Naive B cell (primary cell): ENCODE measurements around the gene MTTP. TPM values are rescaled to one million over a fixed set of nuclear protein-coding genes. Genes with fewer than 3 reads are reported as not detected.
A peak's percentile ranks its signal among the peaks of the same experiment; 100 is the strongest.
"Not testable (repeated sequence)": the region's sequence is repeated elsewhere in the genome, so short reads cannot be mapped to it uniquely, and the experiment has no call there.

ENCODE experiments used
- ATAC-seq, 2 donors: fragments of 150-1000 bp; cut with Tn5 transposase; 2 replicates each; pipeline ENCODE4 v1.10.0; 2021; ENCODE audit warnings: low read depth in 2 of 2, mild to moderate bottlenecking in 2 of 2, moderate library complexity in 2 of 2
- DNase-seq: peaks from one replicate; pipeline ENCODE4 v3.0.0; 2022
- H3K27ac Mint-ChIP-seq, 6 donors: one replicate each; pipeline ENCODE4 v1.8.0; 2020 to 2022; ENCODE audit warnings: mild to moderate bottlenecking in 6 of 6, mixed read lengths in 6 of 6, moderate library complexity in 5 of 6, inconsistent platforms in 2 of 6
- H3K27me3 Mint-ChIP-seq, 3 donors: one replicate each; pipeline ENCODE4 v1.8.0; 2021 to 2022; ENCODE audit warnings: mixed read lengths in 3 of 3, mild to moderate bottlenecking in 1 of 3
- H3K36me3 Mint-ChIP-seq, 2 donors: one replicate each; pipeline ENCODE4 v1.8.0; 2020 to 2022; ENCODE audit warnings: mixed read lengths in 2 of 2, inconsistent platforms in 1 of 2, mild to moderate bottlenecking in 1 of 2
- H3K4me1 Mint-ChIP-seq, 3 donors: one replicate each; pipeline ENCODE4 v1.8.0; 2020 to 2022; ENCODE audit warnings: mixed read lengths in 3 of 3, inconsistent platforms in 1 of 3, mild to moderate bottlenecking in 1 of 3, moderate library complexity in 1 of 3
- H3K4me3 Mint-ChIP-seq, 8 donors: one replicate each; pipeline ENCODE4 v1.8.0; 2020 to 2022; ENCODE audit warnings: mild to moderate bottlenecking in 8 of 8, mixed read lengths in 8 of 8, moderate library complexity in 8 of 8, inconsistent platforms in 2 of 8
- H3K9me3 Mint-ChIP-seq, 7 donors: one replicate each; pipeline ENCODE4 v1.8.0; 2020 to 2022; ENCODE audit warnings: mixed read lengths in 7 of 7, mild to moderate bottlenecking in 5 of 7, inconsistent platforms in 2 of 7, moderate library complexity in 1 of 7
- polyA plus RNA-seq, 6 donors: library from polyadenylated mRNA; unstranded; fragments of 300-500 nt; fragmentation: Illumina TruSeq; gene quantifications; one replicate each; pipeline ENCODE4 v1.2.3, GENCODE V29; 2021; ENCODE audit warnings: low read depth in 6 of 6

MTTP gene
- not detected for polyA plus RNA-seq

DNA sequence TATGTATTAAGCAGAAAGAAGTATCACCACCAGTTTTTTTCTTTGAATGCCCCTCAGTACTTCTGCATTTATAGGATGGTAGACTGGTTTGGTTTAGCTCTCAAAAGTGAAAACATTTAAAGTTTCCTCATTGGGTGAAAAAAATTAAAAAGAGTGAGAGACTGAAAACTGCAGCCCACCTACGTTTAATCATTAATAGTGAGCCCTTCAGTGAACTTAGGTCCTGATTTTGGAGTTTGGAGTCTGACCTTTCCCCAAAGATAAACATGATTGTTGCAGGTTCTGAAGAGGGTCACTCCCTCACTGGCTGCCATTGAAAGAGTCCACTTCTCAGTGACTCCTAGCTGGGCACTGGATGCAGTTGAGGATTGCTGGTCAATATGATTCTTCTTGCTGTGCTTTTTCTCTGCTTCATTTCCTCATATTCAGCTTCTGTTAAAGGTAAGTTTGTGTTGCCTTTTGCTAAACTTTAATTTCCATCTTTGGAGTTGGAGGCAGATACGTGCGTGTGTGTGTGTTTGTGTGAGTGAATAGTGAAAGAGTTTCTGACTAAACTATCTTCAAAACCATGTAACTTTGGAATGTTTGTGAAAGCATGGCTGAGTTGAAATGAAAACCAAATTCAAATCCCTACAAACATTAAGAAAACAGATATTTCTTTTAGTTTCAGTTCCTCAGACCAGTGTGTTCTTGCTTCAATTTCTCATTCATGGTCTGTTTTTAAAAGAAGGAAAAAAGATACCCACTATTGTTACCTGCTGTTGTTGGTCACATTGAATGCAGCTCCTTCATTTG, at the start of gene MTTP:
Gene MTTP (plus strand): TSS at position 295 of the 795 bp plus-strand sequence. CDS start 86 bp downstream, at position 381.
- no peaks in the 10 kb centered on the region for H3K9me3 Mint-ChIP-seq
- H3K27me3 Mint-ChIP-seq: peaks cover 20 to 45% (median 38%) of the 10 kb centered on the region in 3 donors
- DNase-seq: no peak
- H3K36me3 Mint-ChIP-seq: no peaks in the 10 kb centered on the region
- peaks cover 4 to 11% (median 8%) of the 10 kb centered on the region in 3 donors for H3K4me1 Mint-ChIP-seq
- peak; percentile 64 to 67 for ATAC-seq
- H3K4me3 Mint-ChIP-seq: peak within 1 kb of the TSS in 6 of 8 donors; percentile 1 to 44 (median 30)
- H3K27ac Mint-ChIP-seq: peak within 1 kb of the TSS in 4 of 6 donors; percentile 77 to 88 (median 82)

DNA sequence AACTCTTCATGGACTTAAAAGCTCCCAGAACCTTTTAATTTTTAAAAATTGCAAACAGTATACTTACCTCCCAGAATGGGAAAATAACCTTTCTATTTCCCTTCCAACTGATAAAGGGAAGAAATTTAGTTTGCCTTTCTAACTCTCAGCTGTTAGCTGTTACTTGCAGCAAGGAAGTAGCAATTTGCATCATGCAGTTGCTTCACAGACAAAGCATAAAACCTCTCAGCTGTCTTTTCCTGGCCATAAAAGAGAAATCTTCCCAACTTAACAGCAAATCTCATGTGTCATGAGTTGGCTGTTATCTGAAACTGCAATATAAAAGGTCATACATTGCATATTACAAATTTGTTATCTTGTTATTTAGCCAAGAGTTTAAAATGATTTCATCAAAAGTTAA, 45.4 kb upstream of the MTTP start:
- no peaks in the 10 kb centered on the region for H3K36me3 Mint-ChIP-seq
- peaks cover 0 to 8% (median 3%) of the 10 kb centered on the region in 7 donors for H3K9me3 Mint-ChIP-seq
- ATAC-seq (no peak), DNase-seq (no peak)
- no peaks in the 10 kb centered on the region for H3K4me1 Mint-ChIP-seq
- H3K27me3 Mint-ChIP-seq: peaks cover 14 to 29% (median 25%) of the 10 kb centered on the region in 3 donors
- H3K27ac Mint-ChIP-seq: no peak overlapping the region
- no peak overlapping the region for H3K4me3 Mint-ChIP-seq

DNA sequence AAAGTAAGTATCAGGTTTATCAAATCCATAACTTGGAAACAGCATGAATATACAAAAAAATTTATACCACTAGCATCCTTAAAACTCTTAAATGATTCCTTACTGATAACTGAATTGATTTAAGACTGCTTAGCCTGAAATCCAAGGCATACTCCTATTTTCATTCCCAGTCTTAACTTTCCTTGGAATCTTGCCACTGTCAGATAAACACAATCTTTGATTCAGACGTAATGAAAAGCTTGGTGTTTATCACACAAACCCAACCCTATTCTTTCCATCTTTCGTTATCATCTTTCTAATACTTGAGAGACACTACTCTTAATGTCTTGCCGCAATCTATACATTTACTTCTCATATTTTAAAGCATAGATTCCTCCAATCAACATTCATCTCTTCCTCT, 44.7 kb upstream of the MTTP start:
- Mint-ChIP-seq H3K4me1 (no peaks in the 10 kb centered on the region), H3K27ac (no peak overlapping the region), H3K27me3 (peaks cover 14 to 30% (median 27%) of the 10 kb centered on the region in 3 donors), H3K36me3 (no peaks in the 10 kb centered on the region), H3K4me3 (no peak overlapping the region), H3K9me3 (peaks cover 0 to 12% (median 3%) of the 10 kb centered on the region in 7 donors)
- ATAC-seq (no peak), DNase-seq (no peak)

DNA sequence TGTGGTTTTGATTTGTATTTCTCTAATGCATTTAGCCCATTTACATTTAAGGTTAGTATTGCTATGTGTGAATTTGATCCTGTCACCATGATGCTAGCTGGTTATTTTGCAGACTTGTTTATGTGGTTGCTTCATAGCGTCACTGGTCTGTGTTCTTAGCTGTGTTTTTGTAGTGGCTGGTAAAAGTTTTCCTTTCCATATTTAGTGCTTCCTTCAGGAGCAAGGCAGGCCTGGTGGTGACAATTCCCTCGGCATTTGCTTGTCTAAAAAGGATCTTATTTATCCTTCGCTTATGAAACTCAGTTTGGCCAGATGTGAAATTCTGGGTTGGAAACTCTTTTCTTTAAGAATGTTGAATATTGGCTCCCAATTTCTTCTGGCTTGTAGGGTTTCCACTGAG, 39.9 kb upstream of the MTTP start:
- not testable (repeated sequence) for DNase-seq, H3K27ac Mint-ChIP-seq, ATAC-seq, H3K4me3 Mint-ChIP-seq, H3K36me3 Mint-ChIP-seq, H3K4me1 Mint-ChIP-seq
- peaks cover 14 to 42% (median 39%) of the 10 kb centered on the region in 3 donors for H3K27me3 Mint-ChIP-seq
- H3K9me3 Mint-ChIP-seq: peaks cover 0 to 12% (median 3%) of the 10 kb centered on the region in 7 donors

DNA sequence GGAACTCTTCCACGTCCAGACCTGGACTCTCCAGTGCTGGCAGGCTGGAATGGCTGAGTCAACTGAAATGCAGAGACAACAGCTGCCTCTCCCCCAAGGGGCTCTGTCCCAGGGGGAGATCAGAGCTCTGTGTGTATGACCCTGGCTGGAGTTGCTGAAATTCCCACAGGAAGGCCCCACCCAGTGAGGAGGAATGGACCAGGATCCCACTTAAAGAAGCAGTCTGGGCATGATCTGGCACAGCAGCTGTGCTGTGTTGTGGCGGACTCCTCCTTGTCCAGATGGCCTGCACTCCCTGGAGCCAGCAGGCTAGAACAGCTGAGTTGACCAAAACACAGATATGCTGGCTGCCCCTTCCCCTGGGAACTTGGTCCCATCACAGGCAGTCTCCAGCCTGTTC, 38.4 kb upstream of the MTTP start:
- H3K9me3 Mint-ChIP-seq: peaks cover 0 to 12% (median 3%) of the 10 kb centered on the region in 7 donors
- no peak overlapping the region for H3K4me3 Mint-ChIP-seq
- DNase-seq (no peak), ATAC-seq (no peak)
- H3K36me3 Mint-ChIP-seq: no peaks in the 10 kb centered on the region
- no peaks in the 10 kb centered on the region for H3K4me1 Mint-ChIP-seq
- H3K27ac Mint-ChIP-seq: no peak overlapping the region
- peaks cover 5 to 35% (median 33%) of the 10 kb centered on the region in 3 donors for H3K27me3 Mint-ChIP-seq

DNA sequence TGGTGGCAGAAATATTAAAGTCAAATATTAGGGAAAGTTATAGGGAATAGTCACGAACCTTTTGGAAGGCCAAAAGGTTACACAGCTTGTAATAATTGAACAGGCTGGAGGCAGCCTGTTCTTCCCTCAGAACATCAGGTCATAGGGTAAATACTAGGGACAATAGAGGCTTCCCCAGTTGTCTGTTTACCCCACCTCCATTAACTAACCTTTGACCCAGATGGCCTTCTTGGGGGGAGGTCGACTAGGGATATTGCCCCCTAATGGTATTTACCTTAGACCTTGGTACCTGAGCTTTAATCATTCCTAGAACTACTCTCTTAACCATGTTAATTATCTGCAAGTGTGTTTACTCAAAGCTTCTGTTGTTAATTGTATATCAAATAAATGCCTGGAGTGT, 37.8 kb upstream of the MTTP start:
- ATAC-seq (no peak), DNase-seq (no peak)
- Mint-ChIP-seq H3K27ac (no peak overlapping the region), H3K4me1 (no peaks in the 10 kb centered on the region), H3K9me3 (peaks cover 0 to 12% (median 3%) of the 10 kb centered on the region in 7 donors), H3K36me3 (no peaks in the 10 kb centered on the region), H3K4me3 (no peak overlapping the region), H3K27me3 (peaks cover 5 to 35% (median 33%) of the 10 kb centered on the region in 3 donors)

DNA sequence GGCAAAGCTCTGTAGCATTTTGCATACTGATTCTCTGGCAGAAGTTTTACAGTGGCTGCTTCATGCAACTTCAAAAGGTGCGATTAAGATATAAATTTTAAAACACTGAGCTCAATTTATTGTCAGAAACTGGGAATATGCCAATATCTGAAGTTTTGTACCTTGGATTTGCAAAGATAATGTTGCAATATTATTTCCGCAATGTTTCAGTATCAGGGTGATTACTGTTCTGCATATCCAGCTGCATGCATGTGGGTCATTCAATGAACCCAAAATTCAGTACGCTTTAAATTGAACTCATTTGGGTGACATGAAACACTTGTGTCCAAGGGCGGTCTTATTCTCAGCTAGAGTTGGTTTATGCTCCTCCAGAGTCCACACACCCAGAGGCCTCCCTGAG, 37.0 kb upstream of the MTTP start:
- no peaks in the 10 kb centered on the region for H3K4me1 Mint-ChIP-seq
- no peak overlapping the region for H3K27ac Mint-ChIP-seq
- ATAC-seq (no peak), DNase-seq (no peak)
- peaks cover 0 to 29% (median 27%) of the 10 kb centered on the region in 3 donors for H3K27me3 Mint-ChIP-seq
- H3K36me3 Mint-ChIP-seq: no peaks in the 10 kb centered on the region
- H3K4me3 Mint-ChIP-seq: no peak overlapping the region
- peaks cover 0 to 12% (median 5%) of the 10 kb centered on the region in 7 donors for H3K9me3 Mint-ChIP-seq

DNA sequence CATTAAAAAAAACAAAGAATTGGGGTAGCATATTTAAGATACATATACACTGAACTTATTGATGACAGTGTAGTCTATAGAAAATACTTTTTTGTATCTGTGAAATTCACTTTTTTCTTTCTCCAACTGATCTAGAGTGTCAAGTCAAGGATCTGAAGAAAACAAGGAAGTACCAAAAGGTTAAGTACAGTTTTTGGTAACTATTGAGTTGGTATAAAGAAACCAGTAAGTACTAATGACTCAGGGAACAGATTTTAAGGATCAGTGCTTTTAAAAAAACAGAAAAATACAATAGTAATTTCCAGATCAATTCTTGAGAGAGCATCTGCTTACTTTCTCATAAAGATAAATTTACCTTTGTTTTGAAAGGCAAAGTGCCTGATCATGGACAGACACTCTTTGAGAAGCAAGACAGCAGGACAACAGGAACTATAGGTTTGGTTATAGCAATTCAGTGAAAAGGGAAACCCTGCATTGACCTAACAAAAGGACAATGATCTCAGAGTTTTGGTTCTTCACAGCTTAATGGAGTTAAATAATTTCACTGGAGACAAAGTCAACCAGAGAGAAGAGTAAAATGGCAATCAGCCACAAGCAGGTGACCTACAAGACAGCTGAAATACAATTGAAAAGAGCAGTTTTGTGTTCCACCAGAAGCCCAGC, 34.2 kb upstream of the MTTP start:
- Mint-ChIP-seq H3K27ac (no peak overlapping the region), H3K9me3 (peaks cover 0 to 23% (median 5%) of the 10 kb centered on the region in 7 donors), H3K4me1 (no peaks in the 10 kb centered on the region), H3K4me3 (no peak overlapping the region), H3K27me3 (peaks cover 4 to 20% (median 18%) of the 10 kb centered on the region in 3 donors), H3K36me3 (peaks cover 0 to 8% of the 10 kb centered on the region in 2 donors)
- DNase-seq: no peak
- no peak for ATAC-seq

DNA sequence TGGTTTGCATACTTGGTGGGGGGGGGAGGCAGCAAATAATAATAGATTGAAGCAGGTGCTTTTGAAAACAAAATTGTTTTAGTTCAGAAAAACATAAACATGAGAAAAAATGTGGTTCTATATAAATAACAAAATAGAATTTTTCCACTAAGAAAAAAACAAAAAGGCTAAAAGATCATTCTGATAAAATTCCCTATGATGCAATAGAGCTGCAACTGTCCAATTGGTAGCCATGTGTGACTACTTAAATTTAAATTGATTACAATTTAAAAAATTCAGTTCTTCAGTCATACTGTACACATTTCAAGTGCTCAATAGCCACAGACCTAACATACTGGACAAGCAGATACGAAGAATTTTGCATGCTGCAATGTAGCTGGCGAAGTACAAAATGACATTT, 21.8 kb upstream of the MTTP start:
- Mint-ChIP-seq H3K4me3 (no peak overlapping the region), H3K27ac (no peak overlapping the region), H3K27me3 (no peaks in the 10 kb centered on the region), H3K9me3 (no peaks in the 10 kb centered on the region), H3K4me1 (no peaks in the 10 kb centered on the region), H3K36me3 (peaks cover 0 to 20% of the 10 kb centered on the region in 2 donors)
- ATAC-seq: no peak
- no peak for DNase-seq

DNA sequence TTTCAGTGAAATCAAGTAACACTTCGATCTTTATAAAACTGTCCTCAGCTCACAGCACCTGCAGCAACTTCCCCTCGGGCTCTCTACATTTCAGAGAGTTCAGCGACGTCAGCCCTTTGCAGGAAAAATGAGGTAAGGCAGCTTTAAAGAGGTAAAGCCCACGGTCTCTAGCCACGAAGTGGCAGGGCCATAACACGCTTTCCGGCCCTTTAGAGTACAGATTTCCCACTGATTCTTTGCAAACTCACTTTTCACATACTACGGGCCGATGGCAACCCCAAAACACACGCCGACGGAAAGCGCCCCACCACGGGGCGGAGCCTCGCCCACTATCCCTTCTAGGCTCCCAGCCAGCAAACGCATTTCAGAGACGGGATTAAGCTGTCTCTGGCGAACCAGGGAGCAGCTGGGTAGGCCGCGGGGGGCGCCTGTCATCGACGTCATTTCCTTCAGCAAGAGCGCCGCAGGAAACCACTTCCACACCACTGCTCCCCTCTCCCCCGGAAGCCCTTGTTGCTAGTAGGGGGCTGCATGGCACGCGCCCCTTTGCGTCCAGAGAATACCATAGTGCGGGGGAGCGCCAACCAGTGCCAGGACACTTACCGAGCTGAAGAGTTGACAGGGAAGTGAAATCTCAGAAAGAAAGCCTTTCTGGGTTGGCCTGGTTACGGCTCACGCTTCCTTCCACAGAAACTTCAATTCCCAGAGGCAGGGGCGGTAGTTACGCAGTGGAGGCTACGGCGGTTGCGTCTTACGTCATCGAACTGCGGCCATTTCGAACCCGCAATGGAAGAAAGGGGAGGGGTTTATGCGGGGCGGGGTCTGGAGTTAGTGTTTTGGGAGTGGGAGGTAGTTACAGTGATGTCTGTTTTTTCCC, 11.1 kb upstream of the MTTP start, which contains the start of gene TRMT10A:
Gene TRMT10A (minus strand): TSS at position 730 of the 877 bp plus-strand sequence. CDS start 4,701 bp downstream, outside the sequence.
- Mint-ChIP-seq H3K27me3 (peaks cover 23 to 34% (median 33%) of the 10 kb centered on the region in 3 donors), H3K27ac (peak within 1 kb of the TSS; percentile 99 to 100 (median 100)), H3K4me3 (peak within 1 kb of the TSS; percentile 95 to 100 (median 99)), H3K36me3 (peaks cover 0 to 8% of the 10 kb centered on the region in 2 donors), H3K4me1 (peaks cover 4 to 20% (median 8%) of the 10 kb centered on the region in 3 donors), H3K9me3 (no peaks in the 10 kb centered on the region)
- peak; percentile 83 for ATAC-seq
- DNase-seq: peak; percentile 96

DNA sequence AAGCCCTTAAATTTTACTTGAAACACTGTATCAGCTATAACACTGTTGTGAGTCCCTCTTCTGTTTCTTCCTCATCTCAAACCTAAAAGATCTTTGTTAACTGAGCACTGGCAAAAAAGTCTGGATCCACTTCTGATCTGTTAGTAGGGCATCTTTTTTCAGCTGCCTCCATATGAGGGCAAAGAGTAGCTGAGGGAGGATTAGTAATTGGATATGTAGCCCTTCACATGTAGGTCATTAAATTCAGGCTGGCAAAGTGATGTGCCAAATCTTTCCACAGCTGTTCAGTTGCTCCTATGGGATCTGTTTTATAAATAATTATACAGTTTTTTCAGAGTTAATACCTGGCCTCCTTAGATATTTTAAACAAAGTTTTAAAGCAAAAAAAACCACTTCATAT, 9.7 kb upstream of the MTTP start:
- Mint-ChIP-seq H3K36me3 (peaks cover 0 to 8% of the 10 kb centered on the region in 2 donors), H3K9me3 (no peaks in the 10 kb centered on the region), H3K27ac (peak overlapping the region in 1 of 6 donors; percentile 11), H3K4me3 (peak overlapping the region in 6 of 8 donors; percentile 23 to 96 (median 46)), H3K4me1 (peaks cover 4 to 20% (median 8%) of the 10 kb centered on the region in 3 donors), H3K27me3 (peaks cover 29 to 48% (median 41%) of the 10 kb centered on the region in 3 donors)
- ATAC-seq: no peak
- DNase-seq: no peak

DNA sequence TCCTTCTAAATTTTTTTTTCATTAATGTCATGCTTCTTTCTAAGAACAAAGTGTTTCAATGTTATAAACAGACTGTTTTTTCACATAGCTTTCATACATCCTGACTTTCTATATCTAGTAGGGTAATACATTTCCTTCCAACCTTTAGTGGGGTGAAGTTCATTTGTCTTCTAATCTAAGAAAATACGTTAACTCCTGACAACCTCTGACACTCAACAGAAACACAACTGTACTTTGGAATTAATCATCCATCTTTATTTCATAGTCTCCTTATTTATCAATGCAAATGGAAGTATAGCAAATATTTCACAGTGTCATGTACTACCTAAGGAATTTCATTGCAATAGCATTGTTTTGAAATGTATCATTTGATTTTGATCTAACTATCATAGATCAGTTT, 2.7 kb upstream of the MTTP start:
- Mint-ChIP-seq H3K27ac (no peak overlapping the region), H3K36me3 (no peaks in the 10 kb centered on the region), H3K4me3 (no peak overlapping the region), H3K4me1 (peaks cover 4 to 11% (median 8%) of the 10 kb centered on the region in 3 donors), H3K9me3 (no peaks in the 10 kb centered on the region), H3K27me3 (peaks cover 26 to 51% (median 44%) of the 10 kb centered on the region in 3 donors)
- DNase-seq (no peak), ATAC-seq (no peak)
